ENCODE measurements around the gene RAB11FIP3. TPM values are rescaled to one million over a fixed set of nuclear protein-coding genes. Genes with fewer than 3 reads are reported as not detected.

Gene RAB11FIP3
- total and polyA plus RNA-seq, 11 donors: 19.3 to 39.9 (median 31.9) TPM

DNA sequence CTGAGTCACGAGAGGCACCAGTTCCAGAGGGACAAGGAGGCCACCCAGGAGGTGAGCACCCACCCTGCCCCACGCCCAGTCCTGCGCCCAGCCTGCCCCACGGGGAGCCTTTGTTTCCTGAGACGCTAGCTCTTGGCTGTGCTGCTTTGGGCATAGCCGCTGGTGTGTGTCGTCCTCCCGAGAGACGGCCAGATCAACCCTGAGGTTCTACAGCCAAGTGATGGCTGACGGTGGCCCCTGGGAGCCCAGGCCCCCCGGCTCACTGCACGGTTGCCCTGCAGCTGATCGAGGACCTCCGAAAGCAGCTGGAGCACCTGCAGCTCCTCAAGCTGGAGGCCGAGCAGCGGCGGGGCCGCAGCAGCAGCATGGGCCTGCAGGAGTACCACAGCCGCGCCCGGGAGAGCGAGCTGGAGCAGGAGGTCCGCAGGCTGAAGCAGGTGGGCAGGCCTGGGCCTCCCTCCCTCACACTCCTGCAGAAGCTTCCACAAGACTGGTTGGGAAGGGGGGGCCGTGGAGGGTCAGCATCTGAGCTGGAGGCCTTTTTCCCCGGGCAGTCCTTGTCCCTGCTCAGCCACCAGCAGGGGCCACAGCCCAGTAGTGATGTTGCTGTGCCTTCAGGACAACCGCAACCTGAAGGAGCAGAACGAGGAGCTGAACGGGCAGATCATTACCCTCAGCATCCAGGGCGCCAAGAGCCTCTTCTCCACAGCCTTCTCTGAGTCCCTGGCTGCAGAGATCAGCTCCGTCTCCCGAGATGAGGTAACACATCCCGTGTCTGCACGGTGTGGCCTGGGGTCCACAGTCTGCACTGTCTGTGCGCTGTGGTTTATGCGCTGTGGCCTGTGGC, 94.6 kb downstream of the RAB11FIP3 start:
- Histone ChIP-seq H3K4me3 (no peak overlapping the region), H3K27ac (no peak overlapping the region), H3K27me3 (no peaks in the 10 kb centered on the region), H3K36me3 (peaks cover 0 to 54% (median 41%) of the 10 kb centered on the region in 9 donors), H3K9me3 (no peaks in the 10 kb centered on the region), H3K4me1 (peaks cover 0 to 6% (median 0%) of the 10 kb centered on the region in 12 donors)
- intact Hi-C loops (cut with DNase I): loop anchor here in 1 of 10 donors (10.0 kb wide), 1 partner anchor 95 kb away; the partner anchor contains the start of gene RAB11FIP3
- DNase-seq (no peak), ATAC-seq (no peak)
- no peak for TF ChIP-seq POLR2A (IDR thresholded peaks at IDR 0.05)
- TF ChIP-seq, protein P1, sequence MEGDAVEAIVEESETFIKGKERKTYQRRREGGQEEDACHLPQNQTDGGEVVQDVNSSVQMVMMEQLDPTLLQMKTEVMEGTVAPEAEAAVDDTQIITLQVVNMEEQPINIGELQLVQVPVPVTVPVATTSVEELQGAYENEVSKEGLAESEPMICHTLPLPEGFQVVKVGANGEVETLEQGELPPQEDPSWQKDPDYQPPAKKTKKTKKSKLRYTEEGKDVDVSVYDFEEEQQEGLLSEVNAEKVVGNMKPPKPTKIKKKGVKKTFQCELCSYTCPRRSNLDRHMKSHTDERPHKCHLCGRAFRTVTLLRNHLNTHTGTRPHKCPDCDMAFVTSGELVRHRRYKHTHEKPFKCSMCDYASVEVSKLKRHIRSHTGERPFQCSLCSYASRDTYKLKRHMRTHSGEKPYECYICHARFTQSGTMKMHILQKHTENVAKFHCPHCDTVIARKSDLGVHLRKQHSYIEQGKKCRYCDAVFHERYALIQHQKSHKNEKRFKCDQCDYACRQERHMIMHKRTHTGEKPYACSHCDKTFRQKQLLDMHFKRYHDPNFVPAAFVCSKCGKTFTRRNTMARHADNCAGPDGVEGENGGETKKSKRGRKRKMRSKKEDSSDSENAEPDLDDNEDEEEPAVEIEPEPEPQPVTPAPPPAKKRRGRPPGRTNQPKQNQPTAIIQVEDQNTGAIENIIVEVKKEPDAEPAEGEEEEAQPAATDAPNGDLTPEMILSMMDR (IDR thresholded peaks at IDR 0.05): no peak
- WGBS, 4 donors: 89 to 94% (median 92%) methylated on average over 13 to 35 of the region's 35 CpGs

DNA sequence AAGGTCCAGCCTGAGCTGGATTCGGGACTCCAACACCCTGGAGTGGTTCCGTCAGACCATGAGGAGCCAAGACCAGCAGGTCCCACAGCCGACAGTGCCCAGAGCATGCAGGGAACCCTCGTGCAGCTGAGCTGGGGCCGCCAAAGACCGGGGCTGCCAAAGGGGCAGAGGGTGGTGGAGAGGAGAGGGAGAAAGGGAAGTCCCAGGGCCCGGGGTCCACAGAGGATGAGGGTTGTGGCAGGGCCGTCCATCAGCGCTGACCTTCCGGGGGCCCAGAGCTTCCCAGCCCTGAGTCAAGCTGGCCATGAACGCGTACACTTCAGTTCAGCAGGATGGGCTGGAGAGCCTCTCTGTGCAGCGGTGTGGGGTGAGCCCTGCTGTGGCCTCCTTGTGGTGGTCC, 95.4 kb downstream of the RAB11FIP3 start:
- ATAC-seq (no peak), DNase-seq (no peak)
- intact Hi-C loops (cut with DNase I): loop anchor here in 1 of 10 donors (10.0 kb wide), 1 partner anchor 96 kb away; the partner anchor contains the start of gene RAB11FIP3
- Histone ChIP-seq H3K4me1 (peaks cover 0 to 14% (median 5%) of the 10 kb centered on the region in 12 donors), H3K9me3 (no peaks in the 10 kb centered on the region), H3K27ac (no peak overlapping the region), H3K4me3 (no peak overlapping the region), H3K36me3 (peaks cover 0 to 46% (median 35%) of the 10 kb centered on the region in 9 donors), H3K27me3 (no peaks in the 10 kb centered on the region)
- no peak for TF ChIP-seq POLR2A (IDR thresholded peaks at IDR 0.05)
- TF ChIP-seq, protein P1 (IDR thresholded peaks at IDR 0.05): no peak
- WGBS, 4 donors: 95 to 100% (median 95%) methylated on average over 5 to 13 of the region's 13 CpGs

DNA sequence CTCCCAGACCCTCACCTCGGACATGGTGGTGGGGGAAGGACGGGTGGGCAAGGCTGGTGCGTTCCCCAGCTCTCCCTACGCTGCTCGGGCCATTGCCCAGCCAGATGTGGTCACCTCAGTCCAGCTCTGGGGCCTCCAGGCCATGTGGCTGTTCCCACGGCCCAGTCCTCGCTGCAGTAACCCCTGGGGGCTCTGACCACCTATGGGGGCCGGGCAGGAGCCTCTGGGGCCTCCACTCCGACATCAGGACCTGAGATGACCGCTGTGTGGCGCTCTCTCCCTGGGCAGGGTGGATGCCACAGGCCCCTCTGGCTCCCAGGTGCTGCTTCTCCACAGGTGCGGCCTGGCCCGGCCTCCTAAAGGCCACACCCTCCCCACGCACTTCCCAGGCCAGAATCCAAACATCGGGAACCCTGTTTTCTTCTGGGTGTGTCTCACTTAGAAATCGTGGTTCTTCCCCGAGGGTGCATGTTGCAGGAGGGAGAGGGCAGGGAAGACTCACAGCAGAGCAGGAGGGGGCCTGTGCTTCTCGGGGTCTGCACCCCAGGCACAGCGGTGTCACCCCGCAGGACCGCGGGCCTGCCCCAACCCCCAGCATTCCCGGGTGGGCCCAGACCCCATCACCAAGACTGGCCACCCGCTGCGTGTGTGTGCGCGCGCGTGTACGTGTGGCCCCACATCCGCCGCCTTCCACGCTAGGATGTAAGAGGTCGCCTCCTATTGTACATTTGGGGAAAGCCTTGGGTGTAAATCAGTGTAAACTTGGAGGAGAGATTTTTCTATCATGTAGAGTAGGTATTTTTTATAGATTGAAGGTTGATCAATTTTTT, 96.1 kb downstream of the RAB11FIP3 start:
- 82 to 85% (median 84%) methylated on average over 26 to 34 of the region's 34 CpGs for WGBS, 4 donors
- no peak for ATAC-seq

More for the DNA sequence above, 96.1 kb downstream of the RAB11FIP3 start:
- H3K9me3 ChIP-seq: no peaks in the 10 kb centered on the region
- peaks cover 7 to 21% (median 12%) of the 10 kb centered on the region in 12 donors for H3K4me1 ChIP-seq
- no peak overlapping the region for H3K4me3 ChIP-seq
- H3K27ac ChIP-seq: no peak overlapping the region
- no peaks in the 10 kb centered on the region for H3K27me3 ChIP-seq
- TF ChIP-seq, protein P1 (IDR thresholded peaks at IDR 0.05): no peak
- TF ChIP-seq POLR2A (IDR thresholded peaks at IDR 0.05): no peak
- peaks cover 0 to 39% (median 28%) of the 10 kb centered on the region in 9 donors for H3K36me3 ChIP-seq
- intact Hi-C loops (cut with DNase I): loop anchor here in 1 of 10 donors (10.0 kb wide), 1 partner anchor 97 kb away; the partner anchor contains the start of gene RAB11FIP3
- DNase-seq: no peak

Measured in heart left ventricle (tissue), 16 donors.